A673 (cell line): ENCODE data around the gene TTC21A.

ENCODE experiments used
- CTCF ChIP-seq: fragments of 300-800, 200-600 bp; sonication (generic); conservative IDR thresholded peaks from 2 replicates; pipeline ENCODE4 v1.5.1; 2017; ENCODE audit warnings: low read depth, mild to moderate bottlenecking, antibody characterized with exemption, low read length, moderate library complexity, mixed read lengths
- EZH2 ChIP-seq: fragments of 200-600 bp; sonication (generic); IDR thresholded peaks from 2 replicates; pipeline ENCODE4 v1.6.1; 2017; ENCODE audit warnings: borderline replicate concordance, low read depth, mild to moderate bottlenecking, mixed read lengths, antibody characterized with exemption, low read length; ENCODE audit not compliant: poor library complexity, severe bottlenecking

GRCh38 chr3:39137991-39138803 is 30.7 kb downstream of the TTC21A start:
- TF ChIP-seq CTCF = no peak
- TF ChIP-seq EZH2 = no peak
